Nephron (organoid): ENCODE data around the gene PLXNA4.

Experiments
- H3K27ac Mint-ChIP-seq, 3 experiments: 2 replicates each; pipeline ENCODE4 v1.8.0; 2020; ENCODE audit warnings: mixed read lengths in 3 of 3, mild to moderate bottlenecking in 2 of 3, moderate library complexity in 1 of 3
- H3K27me3 Mint-ChIP-seq: 2 replicates; pipeline ENCODE4 v1.8.0; 2021; ENCODE audit warnings: low read depth, mild to moderate bottlenecking, moderate library complexity, mixed read lengths
- H3K36me3 Mint-ChIP-seq: 2 replicates; pipeline ENCODE4 v1.8.0; 2020; ENCODE audit warnings: low read depth, mixed read lengths
- H3K4me1 Mint-ChIP-seq: 2 replicates; pipeline ENCODE4 v1.8.0; 2020; ENCODE audit warnings: mixed read lengths
- H3K4me3 Mint-ChIP-seq, 3 experiments: 2 replicates each; pipeline ENCODE4 v1.8.0; 2020; ENCODE audit warnings: mild to moderate bottlenecking in 3 of 3, mixed read lengths in 3 of 3, moderate library complexity in 2 of 3
- H3K9me3 Mint-ChIP-seq: 2 replicates; pipeline ENCODE4 v1.8.0; 2020; ENCODE audit warnings: mixed read lengths
- TF ChIP-seq, protein P1 (sequence below), 3 experiments: fragments of 200-600 bp; sonication (generic); IDR thresholded peaks; one replicate each; pipeline ENCODE4 v1.5.0; 2021; ENCODE audit warnings: antibody characterized with exemption in 3 of 3; ENCODE audit not compliant: unreplicated experiment in 3 of 3

Gene PLXNA4

DNA sequence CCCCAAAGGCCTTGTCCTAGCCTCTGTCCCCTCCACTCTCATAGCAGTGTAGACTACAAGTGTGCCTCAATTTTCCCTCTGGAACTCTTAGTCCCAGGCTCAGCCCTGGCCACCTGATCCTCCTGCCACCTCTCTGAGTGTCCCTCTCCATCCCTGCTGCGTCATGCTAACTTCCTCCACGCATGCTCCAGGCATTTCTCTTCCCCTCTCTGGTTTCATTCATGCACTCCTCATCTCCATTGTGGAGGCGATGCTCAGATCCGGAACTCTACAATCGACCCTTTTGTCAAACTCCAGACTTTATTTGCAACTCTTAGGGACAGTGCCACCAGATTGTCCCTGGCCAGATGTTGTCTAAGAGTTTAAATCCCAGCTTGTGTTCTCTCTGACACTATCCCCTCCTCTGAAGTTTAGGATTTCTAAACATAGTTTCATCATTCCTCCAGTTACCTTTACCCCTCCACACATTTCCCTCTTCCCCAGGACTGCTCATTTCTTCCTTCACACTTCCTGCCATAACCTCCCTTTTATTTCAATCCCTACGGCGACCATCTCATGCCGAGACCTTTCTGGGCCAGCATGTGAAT, 492.6 kb downstream of the PLXNA4 start:
- Mint-ChIP-seq H3K4me3 (peak overlapping the region in 1 of 3 experiments; percentile 27), H3K27ac (peak overlapping the region in 2 of 3 experiments; percentile 15 to 38), H3K4me1 (peaks cover 51% of the 10 kb centered on the region), H3K36me3 (no peaks in the 10 kb centered on the region), H3K9me3 (no peaks in the 10 kb centered on the region), H3K27me3 (peaks cover 26% of the 10 kb centered on the region)
- TF ChIP-seq, protein P1, sequence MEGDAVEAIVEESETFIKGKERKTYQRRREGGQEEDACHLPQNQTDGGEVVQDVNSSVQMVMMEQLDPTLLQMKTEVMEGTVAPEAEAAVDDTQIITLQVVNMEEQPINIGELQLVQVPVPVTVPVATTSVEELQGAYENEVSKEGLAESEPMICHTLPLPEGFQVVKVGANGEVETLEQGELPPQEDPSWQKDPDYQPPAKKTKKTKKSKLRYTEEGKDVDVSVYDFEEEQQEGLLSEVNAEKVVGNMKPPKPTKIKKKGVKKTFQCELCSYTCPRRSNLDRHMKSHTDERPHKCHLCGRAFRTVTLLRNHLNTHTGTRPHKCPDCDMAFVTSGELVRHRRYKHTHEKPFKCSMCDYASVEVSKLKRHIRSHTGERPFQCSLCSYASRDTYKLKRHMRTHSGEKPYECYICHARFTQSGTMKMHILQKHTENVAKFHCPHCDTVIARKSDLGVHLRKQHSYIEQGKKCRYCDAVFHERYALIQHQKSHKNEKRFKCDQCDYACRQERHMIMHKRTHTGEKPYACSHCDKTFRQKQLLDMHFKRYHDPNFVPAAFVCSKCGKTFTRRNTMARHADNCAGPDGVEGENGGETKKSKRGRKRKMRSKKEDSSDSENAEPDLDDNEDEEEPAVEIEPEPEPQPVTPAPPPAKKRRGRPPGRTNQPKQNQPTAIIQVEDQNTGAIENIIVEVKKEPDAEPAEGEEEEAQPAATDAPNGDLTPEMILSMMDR (IDR thresholded peaks at IDR 0.05; ENCODE audit: unreplicated experiment in 3 of 3), result no peak

DNA sequence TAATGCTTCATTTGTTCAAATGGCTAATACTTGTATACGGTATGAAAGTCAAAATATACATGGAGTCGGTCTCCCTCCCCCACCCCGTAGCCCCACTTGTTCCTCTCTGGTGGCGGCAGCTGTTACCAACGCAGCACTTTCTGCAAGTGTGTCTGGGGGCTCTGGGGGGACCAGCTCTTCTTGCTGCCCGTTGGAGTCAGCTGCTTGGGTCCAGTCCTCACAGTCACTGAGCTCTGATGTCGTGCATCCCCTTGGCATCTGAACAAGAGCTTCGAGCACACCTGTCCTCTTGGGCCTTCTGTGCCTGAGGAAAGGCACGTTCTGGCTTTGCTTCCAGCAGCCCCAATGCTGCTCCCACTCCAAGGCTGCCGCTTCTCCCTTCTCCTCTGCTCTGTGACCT, 493.1 kb downstream of the PLXNA4 start:
- H3K27ac Mint-ChIP-seq, result peak overlapping the region; percentile 17 to 64 (median 38)
- H3K4me3 Mint-ChIP-seq, result peak overlapping the region in 1 of 3 experiments; percentile 27
- peaks cover 25% of the 10 kb centered on the region for H3K27me3 Mint-ChIP-seq
- TF ChIP-seq, protein P1 (IDR thresholded peaks at IDR 0.05; ENCODE audit: unreplicated experiment in 3 of 3), result no peak
- H3K36me3 Mint-ChIP-seq, result no peaks in the 10 kb centered on the region
- no peaks in the 10 kb centered on the region for H3K9me3 Mint-ChIP-seq
- peaks cover 52% of the 10 kb centered on the region for H3K4me1 Mint-ChIP-seq

DNA sequence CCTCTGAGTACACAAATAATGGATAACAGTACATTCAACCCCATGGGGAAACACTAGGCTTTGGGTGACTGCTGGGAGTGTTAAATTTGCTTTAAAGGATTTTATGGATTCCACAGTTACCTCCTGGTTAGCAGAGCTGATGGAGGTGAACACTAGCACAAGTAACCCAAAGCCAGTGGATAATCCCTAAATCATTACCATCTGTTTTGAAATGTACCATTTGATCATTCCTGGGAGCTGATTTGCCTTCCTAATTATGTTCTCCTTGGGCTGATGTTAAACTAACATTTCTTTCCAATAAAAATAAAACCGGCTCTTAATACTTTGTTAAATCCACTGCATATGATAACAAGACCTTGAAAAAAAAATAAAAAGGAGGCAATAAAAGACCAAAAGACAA, 493.9 kb downstream of the PLXNA4 start:
- H3K9me3 Mint-ChIP-seq, result no peaks in the 10 kb centered on the region

DNA sequence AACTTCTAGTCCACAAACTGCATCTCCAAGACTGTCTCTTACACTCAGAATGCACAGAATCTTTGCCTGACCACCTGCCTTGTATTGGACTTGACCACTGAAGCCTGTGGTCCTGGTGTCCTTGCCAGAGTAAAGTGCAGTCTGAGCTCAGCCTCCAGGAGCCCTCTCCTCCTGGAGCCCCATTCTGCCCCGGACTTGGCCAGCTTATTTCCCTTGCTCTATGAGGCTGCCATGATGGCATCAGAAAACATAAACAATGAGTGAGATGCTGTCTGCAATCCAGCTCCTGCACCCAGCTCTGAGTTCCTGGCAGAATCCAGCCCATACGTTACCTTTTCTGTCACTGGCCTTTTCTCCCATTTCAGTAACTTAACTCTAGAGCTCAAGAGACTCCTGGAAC, 494.6 kb downstream of the PLXNA4 start:
- TF ChIP-seq, protein P1 (IDR thresholded peaks at IDR 0.05; ENCODE audit: unreplicated experiment in 3 of 3), result no peak
- H3K4me3 Mint-ChIP-seq, result no peak overlapping the region
- H3K36me3 Mint-ChIP-seq, result no peaks in the 10 kb centered on the region
- peak overlapping the region; percentile 28 to 86 (median 38) for H3K27ac Mint-ChIP-seq
- H3K9me3 Mint-ChIP-seq, result no peaks in the 10 kb centered on the region
- H3K4me1 Mint-ChIP-seq, result peaks cover 67% of the 10 kb centered on the region
- peaks cover 24% of the 10 kb centered on the region for H3K27me3 Mint-ChIP-seq

More for the DNA sequence above, 493.9 kb downstream of the PLXNA4 start:
- peaks cover 60% of the 10 kb centered on the region for H3K4me1 Mint-ChIP-seq
- H3K36me3 Mint-ChIP-seq, result no peaks in the 10 kb centered on the region
- H3K27me3 Mint-ChIP-seq, result peaks cover 26% of the 10 kb centered on the region
- TF ChIP-seq, protein P1 (IDR thresholded peaks at IDR 0.05; ENCODE audit: unreplicated experiment in 3 of 3), result no peak
- H3K4me3 Mint-ChIP-seq, result no peak overlapping the region
- peak overlapping the region; percentile 28 to 64 (median 38) for H3K27ac Mint-ChIP-seq

DNA sequence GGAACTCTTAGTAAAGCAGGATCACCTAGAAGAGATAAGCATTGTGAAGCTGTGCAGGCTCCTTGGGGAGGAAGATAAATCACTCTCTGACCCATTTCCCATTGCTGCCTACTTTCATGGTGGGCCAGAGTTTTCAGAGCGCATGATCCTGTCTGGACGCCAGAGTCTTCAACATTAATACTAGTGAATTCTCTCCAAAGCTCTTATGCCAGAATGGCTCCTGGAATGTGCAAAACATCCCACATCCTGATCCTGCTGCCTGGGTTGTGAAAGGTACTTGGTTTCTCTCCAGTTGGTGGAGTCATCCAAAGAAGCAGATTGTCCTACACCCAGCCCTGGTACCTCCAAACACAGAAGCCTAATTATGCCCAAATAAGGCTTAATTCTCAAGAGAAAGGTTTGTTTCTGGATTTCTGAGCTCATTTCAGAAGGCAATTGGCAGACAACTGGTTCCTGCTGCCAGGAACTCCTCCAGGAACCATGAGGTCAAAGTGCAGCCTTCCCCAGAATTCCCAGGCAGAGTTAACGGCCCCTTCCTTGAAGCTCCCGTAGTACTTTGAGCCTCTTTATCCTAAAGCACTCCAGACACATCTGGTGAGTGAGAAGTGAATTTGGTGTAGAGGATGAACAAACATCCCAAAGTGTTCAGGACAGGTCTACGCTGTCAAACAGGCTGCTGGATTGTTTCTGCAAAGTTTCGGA, 495.2 kb downstream of the PLXNA4 start:
- Mint-ChIP-seq H3K4me1 (peaks cover 72% of the 10 kb centered on the region), H3K4me3 (peak overlapping the region in 1 of 3 experiments; percentile 13), H3K27me3 (peaks cover 25% of the 10 kb centered on the region), H3K36me3 (no peaks in the 10 kb centered on the region), H3K9me3 (no peaks in the 10 kb centered on the region), H3K27ac (peak overlapping the region in 2 of 3 experiments; percentile 38 to 75)
- TF ChIP-seq, protein P1 (IDR thresholded peaks at IDR 0.05; ENCODE audit: unreplicated experiment in 3 of 3), result no peak
